ENCODE measurements around the gene ZBP1.
A peak's percentile ranks its signal among the peaks of the same experiment; 100 is the strongest.

ZBP1 gene

GRCh38 chr20:57620274-57620990 lies at the start of gene ZBP1:
ZBP1 (minus strand) TSS chr20:57620426; CDS start chr20:57620295, 131 bp downstream.
- peak; percentile 77 for DNase-seq

GRCh38 chr20:57669632-57670031 lies 49.4 kb upstream of the ZBP1 start:
- DNase-seq = no peak

DNA sequence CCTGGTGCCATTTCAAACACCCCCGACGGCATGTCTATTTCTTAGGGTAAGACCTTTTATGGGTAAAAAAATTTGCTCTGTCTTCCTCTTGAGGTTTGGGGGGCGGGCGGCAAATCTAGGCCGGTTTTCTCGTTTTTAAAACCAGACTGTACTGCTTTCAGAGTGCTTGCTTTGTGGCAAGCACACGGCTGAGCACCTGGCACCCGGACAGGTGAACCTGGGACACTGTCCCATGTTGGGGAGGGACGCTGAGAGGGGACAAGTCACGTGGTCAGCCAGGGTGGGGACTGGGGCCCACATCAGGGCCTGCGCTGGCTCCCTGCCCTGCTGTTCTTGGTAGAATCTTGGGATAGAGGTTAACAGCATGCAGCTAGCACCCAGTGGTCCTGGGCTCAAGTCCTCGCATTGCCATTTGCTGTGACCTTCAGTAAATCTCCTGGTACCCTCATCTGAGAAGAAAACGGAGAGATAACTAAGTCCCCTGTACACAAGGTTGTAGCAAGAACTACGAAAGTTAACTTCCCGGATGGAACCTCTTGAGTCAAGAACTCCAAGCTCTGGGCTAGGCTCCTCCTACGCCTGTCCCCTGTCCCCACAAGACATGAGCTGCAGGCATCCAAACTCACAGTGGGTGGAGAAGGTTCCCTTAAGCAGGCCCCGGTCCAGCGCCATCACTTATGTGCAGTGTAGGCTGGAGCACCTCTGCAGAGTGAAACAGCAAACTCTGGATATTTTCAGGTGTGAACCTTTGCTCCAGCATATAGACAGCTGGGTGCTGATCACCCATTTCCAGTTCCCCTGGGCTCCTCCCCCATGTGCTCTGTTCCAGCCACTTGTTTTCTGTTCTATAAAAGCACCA lies 47.9 kb upstream of the ZBP1 start:
- DNase-seq = no peak

GRCh38 chr20:57667388-57667787 lies 47.2 kb upstream of the ZBP1 start:
- no peak for DNase-seq

- DNase-seq = no peak
Measured at GRCh38 chr20:57666834-57667157, 46.6 kb upstream of the ZBP1 start.

GRCh38 chr20:57666106-57666833 lies 46.0 kb upstream of the ZBP1 start:
- DNase-seq = no peak

GRCh38 chr20:57665589-57665971 lies 45.4 kb upstream of the ZBP1 start:
- DNase-seq = no peak

DNA sequence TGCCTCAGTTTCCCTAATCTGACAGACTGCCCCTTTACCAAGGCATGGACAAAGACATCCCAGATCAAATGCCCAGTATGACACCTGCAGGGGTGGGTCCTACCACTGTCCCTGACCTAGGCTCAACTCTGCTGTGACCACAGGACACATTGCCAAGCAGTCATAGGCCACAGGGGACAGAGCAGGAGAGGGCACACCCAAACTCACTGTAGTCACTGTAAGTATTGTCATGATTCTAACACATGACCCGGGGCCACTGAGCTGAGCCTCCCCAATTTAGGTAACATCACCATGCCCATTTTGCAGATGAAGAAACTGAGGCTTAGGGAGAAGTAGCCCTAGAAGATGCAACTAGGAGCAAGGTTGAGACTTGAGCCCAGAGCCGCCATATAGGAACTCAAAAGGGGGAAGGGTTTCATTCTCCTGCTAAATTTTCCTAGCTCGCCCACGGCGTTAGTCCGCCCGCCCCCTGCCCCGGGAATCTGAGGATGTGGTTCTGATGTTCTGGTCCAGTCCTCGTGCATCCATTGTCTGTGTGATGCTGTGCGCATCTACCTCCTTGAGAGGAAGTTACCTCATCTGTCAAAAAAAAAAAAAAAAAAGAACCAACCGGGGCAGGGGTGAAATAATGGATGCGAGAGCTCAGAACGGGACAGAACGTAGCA lies 44.8 kb upstream of the ZBP1 start:
- DNase-seq = no peak

GRCh38 chr20:57664476-57664875 lies 44.2 kb upstream of the ZBP1 start:
- no peak for DNase-seq

DNA sequence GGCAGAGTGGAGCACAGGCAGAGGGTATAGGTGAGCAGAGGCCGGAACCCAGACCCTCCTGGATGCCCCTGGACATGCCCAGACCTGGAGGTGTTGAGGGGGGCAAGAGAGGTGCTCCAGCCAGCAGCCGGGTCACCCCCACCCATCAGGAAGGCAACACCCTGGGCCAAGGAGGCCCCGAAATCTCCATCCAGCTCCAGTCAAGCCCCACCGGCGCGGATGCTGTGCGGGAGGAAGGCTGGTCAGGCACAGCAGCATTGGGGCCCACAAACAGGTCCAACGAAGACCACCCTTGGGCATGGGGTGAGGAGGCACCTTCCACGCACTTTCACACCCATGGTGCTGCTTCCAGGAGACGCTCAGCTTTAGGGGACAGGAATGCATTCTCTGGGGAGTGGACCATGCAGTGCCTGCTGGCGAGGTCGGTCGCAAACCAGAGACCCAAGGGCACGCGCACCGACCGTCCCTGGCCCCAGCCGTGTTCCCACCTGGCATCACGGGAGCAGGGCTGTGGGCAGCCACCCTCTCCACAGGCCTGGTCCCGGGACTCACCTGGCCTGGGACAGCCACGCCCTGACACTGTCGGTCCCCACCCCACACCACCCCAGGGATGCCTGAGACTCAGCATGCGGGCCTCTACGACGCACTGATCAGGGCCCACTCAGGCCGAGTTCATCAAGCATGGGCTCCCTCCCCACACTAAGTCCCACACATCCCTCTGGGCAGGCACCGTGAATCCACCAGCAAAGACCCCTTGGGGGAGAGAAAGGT lies 43.6 kb upstream of the ZBP1 start:
- DNase-seq = no peak

DNA sequence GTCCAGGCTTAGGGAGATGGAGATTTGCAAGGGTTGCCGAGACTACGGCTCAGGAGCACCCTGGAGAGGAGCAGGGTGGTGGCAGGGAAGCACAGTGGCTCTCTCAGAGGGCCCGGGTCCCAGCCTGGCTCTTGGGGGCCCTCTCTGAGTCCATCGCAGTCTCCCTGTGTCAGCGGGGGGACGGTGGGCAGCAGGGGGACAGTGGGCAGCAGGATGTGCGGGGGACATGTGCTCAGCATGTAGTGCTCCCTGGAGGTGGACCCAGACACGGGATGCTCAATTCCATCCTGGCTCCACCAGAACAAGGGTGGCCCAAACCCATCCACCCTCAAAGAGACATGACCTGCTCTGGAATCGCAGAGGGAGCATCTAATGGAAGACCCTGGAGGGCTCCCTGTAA lies 43.0 kb upstream of the ZBP1 start:
- no peak for DNase-seq

DNA sequence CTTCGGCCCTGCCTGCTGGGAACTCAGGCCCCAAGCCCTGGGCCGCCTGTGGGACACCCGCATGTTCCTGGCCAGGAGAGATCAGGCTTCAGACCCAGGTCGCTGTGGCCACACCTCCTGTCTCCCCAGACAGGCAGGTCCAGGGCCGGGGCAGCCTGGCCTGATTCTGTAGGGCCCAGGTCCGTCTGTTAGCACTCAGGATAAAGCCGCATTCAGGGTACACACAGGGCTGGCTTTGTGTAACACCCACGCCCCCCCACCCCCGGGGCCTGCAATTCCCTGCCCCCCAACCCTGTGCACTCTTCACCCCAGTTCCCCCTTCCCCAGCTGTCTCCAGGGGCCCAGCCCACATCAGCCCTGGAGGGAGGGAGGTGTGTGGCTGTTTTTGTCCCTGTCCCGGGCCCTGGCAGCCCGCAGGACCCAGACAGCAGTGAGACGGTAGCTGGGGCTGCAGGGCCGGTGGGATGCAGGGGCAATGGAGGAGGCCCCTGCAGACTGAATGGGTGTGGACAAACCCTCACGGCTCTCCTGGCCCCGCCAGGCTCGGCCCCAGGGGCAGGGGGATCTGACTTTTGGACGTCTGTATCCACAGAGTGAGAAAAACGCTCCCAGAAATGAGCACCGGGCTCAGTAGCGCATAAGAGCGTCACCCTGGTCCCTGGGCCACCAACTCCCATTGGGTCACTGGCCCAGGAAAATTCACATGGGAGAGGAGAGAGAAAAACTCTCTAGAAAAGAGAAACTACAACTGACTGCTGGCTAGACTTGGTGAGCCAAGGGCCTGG lies 42.4 kb upstream of the ZBP1 start:
- DNase-seq = no peak

GRCh38 chr20:57661746-57662455 lies 41.7 kb upstream of the ZBP1 start:
- DNase-seq = no peak

GRCh38 chr20:57660922-57661745 lies 40.9 kb upstream of the ZBP1 start:
- DNase-seq = no peak

DNA sequence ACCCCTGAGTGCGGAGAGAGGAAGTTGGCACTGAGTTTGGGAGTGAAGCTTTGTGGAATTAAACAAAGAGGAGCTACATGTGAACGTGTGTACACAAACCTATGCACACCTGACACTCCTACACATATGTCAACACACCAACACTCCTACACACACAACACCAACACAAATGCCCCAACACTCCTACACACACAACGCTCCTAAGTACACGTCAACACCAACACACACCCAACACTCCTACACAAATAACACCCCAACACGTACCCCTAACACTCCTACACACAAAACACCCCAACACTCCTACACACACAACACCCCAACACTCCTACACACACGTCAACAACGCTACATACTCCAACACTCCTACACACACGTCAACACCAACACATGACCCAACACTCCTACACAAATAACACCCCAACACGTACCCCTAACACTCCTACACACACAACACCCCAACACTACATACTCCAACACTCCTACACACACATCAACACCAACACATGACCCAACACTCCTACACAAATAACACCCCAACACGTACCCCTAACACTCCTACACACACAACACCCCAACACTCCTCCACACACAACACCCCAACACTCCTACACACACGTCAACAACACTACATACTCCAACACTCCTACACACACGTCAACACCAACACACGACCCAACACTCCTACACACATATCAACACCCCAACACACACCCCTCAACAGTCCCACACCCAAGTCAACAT lies 40.1 kb upstream of the ZBP1 start:
- DNase-seq = no peak

GRCh38 chr20:57659517-57660180 lies 39.4 kb upstream of the ZBP1 start:
- DNase-seq = no peak

- DNase-seq = no peak
Measured at GRCh38 chr20:57658833-57659516, 38.7 kb upstream of the ZBP1 start.

GRCh38 chr20:57658447-57658832 lies 38.2 kb upstream of the ZBP1 start:
- DNase-seq = no peak
